GM18519 (cell line): ENCODE results near the gene CHAD.

ENCODE experiments used
- ATAC-seq: cut with Tn5 transposase; IDR thresholded peaks from one replicate; pipeline ENCODE4 v1.9.1; 2021; ENCODE audit warnings: mild to moderate bottlenecking, moderate library complexity; ENCODE audit not compliant: unreplicated experiment, low FRiP score

CHAD gene

DNA sequence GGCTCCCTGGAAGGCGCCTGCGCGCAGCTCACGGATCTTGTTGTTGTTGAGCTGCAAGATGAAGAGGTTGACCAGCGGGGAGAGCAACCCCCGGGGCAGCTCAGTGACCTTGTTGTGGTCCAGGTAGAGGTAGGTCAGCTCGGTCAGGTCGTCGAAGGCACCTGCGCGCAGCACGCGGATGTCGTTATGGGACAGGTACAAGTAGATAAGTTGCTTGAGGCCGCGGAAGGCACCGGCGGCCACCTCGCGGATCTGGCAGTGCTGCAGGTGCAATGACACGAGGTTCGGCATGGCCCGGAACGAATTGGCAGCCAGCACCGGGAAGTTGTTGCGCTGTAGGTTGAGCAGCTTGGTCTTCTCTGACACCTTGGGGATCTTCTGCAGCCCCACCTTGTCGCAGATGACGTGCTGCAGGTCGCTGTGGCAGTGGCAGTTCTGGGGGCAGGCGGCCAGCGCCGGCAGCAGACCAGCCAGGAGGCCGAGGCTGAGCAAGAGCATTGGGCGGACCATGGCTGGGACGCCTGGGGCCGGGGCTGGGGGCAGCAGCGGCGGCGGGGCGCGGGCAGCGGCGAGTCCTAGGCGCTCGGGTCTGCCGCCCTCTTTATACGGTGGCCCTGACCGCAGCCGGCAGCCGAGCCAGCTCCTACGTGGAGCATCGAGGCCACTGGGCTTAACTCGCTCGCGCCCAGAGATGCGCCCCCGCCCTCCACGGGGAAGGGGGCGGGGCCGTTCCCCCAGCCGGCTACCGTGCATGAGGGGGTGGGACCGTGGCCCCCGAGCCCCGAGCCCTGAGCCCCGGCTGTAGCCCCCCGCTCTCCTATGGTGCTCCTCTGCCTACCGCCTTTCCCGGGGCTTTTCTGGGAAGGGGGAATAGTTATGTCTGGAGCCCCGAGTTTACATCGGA, at the start of gene CHAD:
TSS of gene CHAD (minus strand) at position 577 of the 904 bp plus-strand sequence. CDS start at position 510, 67 bp downstream.
- ATAC-seq: no peak

- ATAC-seq: no peak
Observed at GRCh38 chr17:50517504-50518383, 49.1 kb upstream of the CHAD start.

GRCh38 chr17:50517011-50517410, 48.3 kb upstream of the CHAD start:
- no peak for ATAC-seq

DNA sequence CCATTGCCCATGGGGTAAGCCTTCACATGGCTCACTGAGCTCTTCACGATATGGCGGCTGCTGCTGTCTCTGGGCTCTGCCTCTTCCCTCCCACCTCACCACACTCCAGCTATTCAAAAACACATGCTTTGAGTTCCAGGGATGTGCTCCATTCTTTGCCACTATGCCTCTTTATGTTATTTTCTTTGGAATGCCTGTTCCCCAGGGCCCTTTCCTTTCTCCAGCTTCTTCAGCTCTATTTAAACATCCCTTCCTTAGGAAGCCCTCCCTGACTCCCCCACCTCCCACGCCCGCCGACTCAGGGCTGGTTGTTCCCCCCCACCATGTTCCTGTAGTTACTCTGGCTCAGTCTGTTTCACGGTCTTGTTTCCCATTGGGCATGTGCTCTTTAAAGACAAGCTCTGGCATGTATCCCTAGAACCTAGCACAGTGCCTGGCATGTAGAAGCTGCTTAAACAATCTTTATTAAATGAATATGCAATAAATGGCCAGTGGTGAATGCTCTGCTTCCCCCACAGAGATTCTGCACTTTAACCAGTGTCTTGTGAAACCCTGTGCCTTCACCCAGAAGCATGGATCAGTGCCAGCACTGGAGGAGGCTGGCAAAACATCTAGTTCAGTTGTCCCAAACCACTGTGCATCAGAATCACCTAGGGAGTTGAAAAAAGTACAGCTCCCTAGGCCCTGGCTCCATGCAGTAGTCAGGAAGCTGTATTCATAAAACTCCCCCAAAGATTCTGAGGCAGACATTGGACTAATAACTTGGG, 46.4 kb upstream of the CHAD start:
- no peak for ATAC-seq

DNA sequence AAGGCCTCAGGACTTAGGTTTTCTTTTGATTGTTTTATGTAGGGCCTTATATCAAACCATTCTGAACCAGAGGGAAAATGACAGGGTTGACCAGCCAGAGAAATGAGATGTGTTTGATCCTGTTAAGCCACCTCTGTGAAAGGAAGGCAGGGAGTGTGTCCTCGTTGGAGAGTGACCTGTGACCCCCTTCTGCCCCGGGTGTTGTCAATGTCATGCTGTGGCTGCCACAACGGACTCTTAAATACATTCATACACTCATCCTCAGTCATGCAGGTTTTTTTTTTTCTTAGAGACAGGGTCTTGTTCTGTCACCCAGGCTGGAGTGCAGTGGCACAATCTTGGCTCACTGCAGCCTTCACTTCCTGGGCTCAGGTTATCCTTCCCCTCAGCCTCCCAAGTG, 45.7 kb upstream of the CHAD start:
- no peak for ATAC-seq

GRCh38 chr17:50513495-50513894, 44.8 kb upstream of the CHAD start:
- ATAC-seq: no peak

- ATAC-seq: peak; percentile 66
Observed at GRCh38 chr17:50511058-50511457, 42.4 kb upstream of the CHAD start.

- ATAC-seq: no peak
Observed at GRCh38 chr17:50508573-50509460, 40.1 kb upstream of the CHAD start.

DNA sequence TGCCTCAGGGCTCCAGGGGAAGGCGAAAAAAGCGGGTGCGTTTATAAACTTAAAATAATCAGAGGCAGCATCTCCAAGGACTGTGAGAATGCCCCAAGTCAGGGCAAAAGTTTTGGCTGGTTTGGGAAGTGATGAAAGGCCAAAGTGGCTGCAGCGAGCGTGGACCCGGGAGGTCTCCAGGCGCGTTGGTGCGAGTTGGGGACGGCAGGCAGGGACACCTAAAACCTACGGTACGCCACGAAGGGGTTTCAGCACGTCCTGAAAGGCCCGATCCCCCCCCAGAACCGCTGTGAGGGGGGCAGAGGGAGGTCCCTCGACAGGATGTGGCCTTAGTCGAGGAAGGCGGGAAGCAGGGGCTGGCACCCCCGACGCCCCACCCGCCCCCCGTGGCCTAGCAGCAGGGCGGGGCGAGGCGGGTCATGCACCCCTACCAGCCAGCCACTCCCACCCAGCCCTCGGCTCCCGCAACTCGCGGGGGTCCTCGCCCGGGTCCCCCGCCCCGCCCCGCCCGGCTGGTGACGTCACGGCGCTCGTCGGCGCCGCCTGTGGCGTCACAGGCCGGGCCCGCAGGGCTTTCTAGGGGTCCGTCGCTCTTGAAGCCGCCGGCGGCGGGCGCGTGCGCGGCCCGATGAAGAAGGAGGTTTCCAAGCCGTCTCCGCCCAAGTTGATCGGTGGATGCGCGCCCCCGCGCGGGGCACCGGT, 39.3 kb upstream of the CHAD start, which contains the start of gene MYCBPAP:
TSS of gene MYCBPAP (plus strand) at position 569 of the 702 bp plus-strand sequence. CDS start 236 bp downstream, outside the sequence.
- no peak for ATAC-seq

DNA sequence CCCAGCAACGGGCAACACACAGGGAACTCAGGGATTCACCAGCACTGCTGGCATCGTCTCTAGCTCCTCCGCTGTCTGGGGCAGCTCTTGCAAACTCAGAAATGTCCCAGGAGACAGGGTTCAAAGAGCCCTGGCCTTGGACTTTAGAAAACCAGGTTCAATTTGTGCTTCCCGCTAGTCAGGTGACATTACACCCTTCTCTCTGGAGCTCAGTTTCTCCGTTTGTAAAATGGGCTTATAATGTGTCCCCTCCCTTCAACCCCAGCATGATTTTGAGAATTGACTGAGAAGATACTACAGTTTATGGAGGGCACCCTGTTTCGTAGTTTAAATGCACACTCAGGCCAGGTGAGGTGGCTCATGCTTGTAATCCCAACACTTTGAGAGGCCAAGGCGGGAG, 37.6 kb upstream of the CHAD start:
- no peak for ATAC-seq

DNA sequence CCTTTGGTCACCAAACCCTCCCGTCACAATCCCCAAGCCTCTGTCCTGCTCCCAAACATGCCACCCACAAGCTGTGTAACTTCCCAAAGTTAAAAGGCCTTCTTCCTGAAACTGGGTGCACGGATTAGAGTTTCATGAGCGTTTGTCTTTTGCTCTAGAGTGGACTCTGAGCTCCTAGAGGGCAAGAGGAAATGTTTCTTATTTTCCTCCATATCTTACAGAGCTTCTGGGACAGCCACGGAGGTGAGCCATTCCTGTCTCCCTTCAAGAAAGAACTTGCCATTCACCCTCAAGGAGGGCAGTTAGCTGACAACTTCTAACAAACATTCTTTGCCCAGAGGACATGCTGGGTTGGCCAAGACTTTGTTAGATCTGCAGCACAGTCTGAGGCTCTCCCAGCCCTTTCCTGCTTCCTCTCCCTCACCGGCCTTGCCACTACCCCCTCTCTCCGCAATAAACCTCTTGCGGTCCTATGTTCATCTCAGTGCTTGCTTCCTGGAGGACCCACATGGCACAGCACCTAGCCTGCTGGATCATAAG, 37.0 kb upstream of the CHAD start:
- no peak for ATAC-seq

DNA sequence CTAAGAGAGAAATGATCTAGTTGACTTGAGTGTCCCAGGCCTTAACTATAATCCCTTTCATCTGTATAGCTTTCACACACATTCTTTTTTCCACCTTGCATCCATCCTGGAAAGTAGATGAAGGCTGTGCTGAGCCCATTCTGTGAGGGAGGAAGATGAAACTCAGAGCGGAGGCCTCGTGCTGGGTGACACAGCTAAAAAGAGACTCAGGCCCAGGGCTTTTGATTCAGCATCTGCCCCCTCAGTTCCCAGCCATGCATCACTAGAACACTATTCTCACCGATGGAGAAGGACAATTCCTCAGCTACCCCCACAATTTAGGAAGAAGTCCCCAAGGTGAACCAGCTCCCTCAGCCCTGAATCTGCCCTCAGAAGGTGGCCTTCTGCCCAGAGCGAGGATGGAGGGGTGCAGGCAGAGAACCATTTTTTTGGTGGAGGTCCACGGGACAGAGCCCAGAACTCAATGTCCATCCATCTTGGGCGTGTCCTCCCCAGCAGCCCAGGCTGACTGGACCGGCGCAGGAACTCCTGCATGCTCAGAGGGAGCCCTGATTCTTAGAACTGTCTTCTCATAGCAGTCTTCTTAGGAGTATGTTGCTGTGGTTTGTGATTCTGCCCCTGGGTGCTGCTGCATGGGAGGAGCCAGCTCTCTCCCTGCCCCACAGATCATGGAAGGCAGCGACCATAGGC, 33.8 kb upstream of the CHAD start:
- ATAC-seq: no peak

GRCh38 chr17:50501054-50501453, 32.4 kb upstream of the CHAD start:
- no peak for ATAC-seq

DNA sequence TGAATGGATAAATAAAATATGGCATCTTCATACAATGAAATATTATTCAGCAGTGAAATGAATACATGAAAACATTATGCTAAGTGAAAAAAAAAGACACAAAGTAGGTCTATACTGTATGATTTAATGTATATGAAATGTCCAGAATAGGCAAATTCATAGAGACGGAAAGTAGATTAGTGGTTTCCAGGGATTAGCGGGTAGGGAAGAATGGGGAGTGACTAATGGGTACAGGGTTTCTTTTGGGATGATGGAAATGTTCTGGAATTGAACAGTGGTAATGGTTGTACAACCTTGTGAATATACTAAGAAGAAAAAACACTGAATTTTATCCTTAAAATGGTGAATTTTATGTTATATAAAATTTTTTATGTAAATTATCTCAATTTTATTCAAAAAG, 31.0 kb upstream of the CHAD start:
- ATAC-seq: no peak

DNA sequence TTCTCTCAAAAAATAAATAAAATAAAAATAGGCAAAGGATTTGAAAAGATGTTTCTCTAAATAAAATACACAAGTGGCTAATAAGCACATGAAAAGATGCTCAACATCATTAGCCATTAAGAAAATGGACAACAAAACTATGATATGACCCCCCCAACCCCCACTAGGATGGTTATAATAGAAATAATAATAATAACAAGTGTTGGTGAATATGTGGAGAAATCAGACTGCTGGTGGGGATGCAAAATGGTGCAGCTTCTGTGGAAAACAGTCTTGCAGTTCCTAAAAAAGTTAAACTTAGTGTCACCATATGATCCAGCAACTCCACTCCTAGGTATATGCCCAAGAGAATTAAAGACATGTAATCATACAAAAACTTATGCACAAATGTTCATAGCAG, 30.6 kb upstream of the CHAD start:
- no peak for ATAC-seq

- no peak for ATAC-seq
Observed at GRCh38 chr17:50498021-50498874, 29.6 kb upstream of the CHAD start.

DNA sequence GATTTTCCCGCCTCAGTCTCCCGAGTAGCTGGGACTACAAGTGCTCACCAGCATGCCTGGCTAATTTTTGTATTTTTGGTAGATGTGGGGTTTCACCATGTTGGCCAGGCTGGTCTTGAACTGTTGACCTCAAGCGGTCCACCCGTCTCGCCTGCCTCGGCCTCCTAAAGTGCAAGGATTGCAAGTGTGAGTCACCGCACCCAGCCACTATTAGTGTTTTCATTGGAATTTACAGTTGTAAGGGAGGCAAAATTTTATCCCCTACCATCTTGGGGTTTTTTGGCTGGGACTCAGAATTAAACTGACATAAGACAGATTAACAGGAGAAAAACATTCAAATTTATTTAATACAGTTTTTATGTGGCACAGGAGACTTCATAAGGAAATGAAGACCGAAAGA, 27.2 kb upstream of the CHAD start:
- ATAC-seq: no peak
